ENCODE results near the gene ZNF423. TPM values are rescaled to one million over a fixed set of nuclear protein-coding genes. Genes with fewer than 3 reads are reported as not detected.
A peak's percentile ranks its signal among the peaks of the same experiment; 100 is the strongest.

Gene ZNF423
- total and polyA plus RNA-seq, 4 donors = 1.1 to 14.8 (median 3.3) TPM

DNA sequence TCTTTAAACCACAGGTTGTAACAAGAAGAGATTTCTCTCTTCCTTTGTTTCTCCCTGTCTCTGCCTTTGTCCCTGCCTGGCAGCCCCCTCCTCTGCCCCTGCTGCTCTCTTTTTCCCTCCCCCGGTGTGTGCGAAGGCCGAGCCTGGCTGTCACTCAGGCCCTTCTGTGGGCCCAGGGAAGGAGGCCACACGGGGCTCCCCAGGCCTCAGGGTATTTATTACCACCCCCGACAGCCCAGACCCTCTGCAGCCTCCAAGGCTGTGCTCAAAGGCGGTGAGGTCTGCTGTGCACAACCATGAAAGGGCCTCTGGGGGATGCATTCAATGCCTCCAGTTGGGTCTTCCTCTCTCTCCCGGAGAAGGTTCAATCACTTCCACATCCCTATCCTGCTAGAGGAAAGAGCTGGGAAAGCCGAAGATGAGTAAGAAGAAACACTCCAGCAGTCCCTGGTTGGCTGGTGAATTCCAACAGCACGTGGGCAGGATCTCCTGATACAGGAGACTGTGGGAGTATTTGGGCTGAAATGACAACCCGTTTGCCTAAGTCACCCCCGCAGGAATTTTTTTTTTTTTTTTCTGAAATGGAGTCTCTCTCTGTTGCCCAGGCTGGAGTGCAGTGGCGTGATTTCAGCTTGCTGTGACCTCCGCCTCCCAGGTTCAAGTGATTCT is 34.2 kb downstream of the ZNF423 start:
- H3K9ac ChIP-seq (ENCODE audit: insufficient read depth in 1 of 2, low read length in 2 of 2) = peak overlapping the region in 1 of 2 donors; percentile 42
- DNase-seq = no peak
- no peak for ATAC-seq (ENCODE audit: insufficient read depth, low FRiP score)
- H3K4me3 ChIP-seq = no peak overlapping the region
- H3K9me3 ChIP-seq (ENCODE audit: control insufficient read depth in 4 of 4, insufficient read depth in 3 of 4, low read length in 3 of 4) = peaks cover 0 to 3% (median 0%) of the 10 kb centered on the region in 4 donors
- WGBS, 2 donors = 90 to 93% methylated on average over 13 of the region's 13 CpGs
- TF ChIP-seq, protein P1, sequence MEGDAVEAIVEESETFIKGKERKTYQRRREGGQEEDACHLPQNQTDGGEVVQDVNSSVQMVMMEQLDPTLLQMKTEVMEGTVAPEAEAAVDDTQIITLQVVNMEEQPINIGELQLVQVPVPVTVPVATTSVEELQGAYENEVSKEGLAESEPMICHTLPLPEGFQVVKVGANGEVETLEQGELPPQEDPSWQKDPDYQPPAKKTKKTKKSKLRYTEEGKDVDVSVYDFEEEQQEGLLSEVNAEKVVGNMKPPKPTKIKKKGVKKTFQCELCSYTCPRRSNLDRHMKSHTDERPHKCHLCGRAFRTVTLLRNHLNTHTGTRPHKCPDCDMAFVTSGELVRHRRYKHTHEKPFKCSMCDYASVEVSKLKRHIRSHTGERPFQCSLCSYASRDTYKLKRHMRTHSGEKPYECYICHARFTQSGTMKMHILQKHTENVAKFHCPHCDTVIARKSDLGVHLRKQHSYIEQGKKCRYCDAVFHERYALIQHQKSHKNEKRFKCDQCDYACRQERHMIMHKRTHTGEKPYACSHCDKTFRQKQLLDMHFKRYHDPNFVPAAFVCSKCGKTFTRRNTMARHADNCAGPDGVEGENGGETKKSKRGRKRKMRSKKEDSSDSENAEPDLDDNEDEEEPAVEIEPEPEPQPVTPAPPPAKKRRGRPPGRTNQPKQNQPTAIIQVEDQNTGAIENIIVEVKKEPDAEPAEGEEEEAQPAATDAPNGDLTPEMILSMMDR (IDR thresholded peaks at IDR 0.05; ENCODE audit: control extremely low read depth, extremely low read depth) = no peak
- H3K27me3 ChIP-seq (ENCODE audit: control insufficient read depth in 3 of 3, insufficient read depth in 3 of 3, low read length in 2 of 3) = no peaks in the 10 kb centered on the region
- H3K4me1 ChIP-seq (ENCODE audit: control insufficient read depth in 5 of 5, insufficient read depth in 5 of 5, low read length in 5 of 5) = peaks cover 3 to 28% (median 15%) of the 10 kb centered on the region in 5 donors
- peaks cover 0 to 7% (median 2%) of the 10 kb centered on the region in 4 donors for H3K36me3 ChIP-seq (ENCODE audit: control insufficient read depth in 4 of 4, insufficient read depth in 4 of 4, low read length in 4 of 4)
- no peak overlapping the region for H3K27ac ChIP-seq (ENCODE audit: low read depth in 1 of 2, low read length in 1 of 2)

DNA sequence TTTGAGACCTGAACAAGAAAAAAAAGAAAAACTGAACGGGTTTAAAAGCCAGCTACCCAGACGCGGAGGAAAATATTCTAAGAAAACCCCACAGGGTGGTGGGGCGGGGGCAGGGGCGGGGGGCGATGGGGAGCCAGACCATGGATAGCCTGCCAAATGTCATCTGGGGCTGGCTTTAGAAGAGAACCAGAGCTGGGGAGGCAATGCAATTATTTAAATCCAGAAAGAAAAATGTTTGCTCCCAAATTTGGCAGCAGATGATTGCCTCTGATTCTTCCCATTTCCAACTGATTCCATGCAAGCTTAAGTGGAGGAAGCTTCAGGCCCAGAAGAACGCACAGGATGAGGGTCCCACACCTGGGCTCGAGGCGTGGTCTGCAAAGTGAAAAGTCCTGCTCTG is 34.8 kb downstream of the ZNF423 start:
- TF ChIP-seq, protein P1 (IDR thresholded peaks at IDR 0.05; ENCODE audit: control extremely low read depth, extremely low read depth) = no peak
- 93 to 95% methylated on average over 9 of the region's 9 CpGs for WGBS, 2 donors
- peaks cover 0 to 22% (median 11%) of the 10 kb centered on the region in 5 donors for H3K4me1 ChIP-seq (ENCODE audit: control insufficient read depth in 5 of 5, insufficient read depth in 5 of 5, low read length in 5 of 5)
- H3K4me3 ChIP-seq = no peak overlapping the region
- DNase-seq = no peak
- peak overlapping the region in 1 of 2 donors; percentile 42 for H3K9ac ChIP-seq (ENCODE audit: insufficient read depth in 1 of 2, low read length in 2 of 2)
- ATAC-seq (ENCODE audit: insufficient read depth, low FRiP score) = no peak
- H3K27me3 ChIP-seq (ENCODE audit: control insufficient read depth in 3 of 3, insufficient read depth in 3 of 3, low read length in 2 of 3) = no peaks in the 10 kb centered on the region
- peaks cover 0 to 7% (median 2%) of the 10 kb centered on the region in 4 donors for H3K36me3 ChIP-seq (ENCODE audit: control insufficient read depth in 4 of 4, insufficient read depth in 4 of 4, low read length in 4 of 4)
- H3K9me3 ChIP-seq (ENCODE audit: control insufficient read depth in 4 of 4, insufficient read depth in 3 of 4, low read length in 3 of 4) = peaks cover 0 to 3% (median 0%) of the 10 kb centered on the region in 4 donors
- no peak overlapping the region for H3K27ac ChIP-seq (ENCODE audit: low read depth in 1 of 2, low read length in 1 of 2)

DNA sequence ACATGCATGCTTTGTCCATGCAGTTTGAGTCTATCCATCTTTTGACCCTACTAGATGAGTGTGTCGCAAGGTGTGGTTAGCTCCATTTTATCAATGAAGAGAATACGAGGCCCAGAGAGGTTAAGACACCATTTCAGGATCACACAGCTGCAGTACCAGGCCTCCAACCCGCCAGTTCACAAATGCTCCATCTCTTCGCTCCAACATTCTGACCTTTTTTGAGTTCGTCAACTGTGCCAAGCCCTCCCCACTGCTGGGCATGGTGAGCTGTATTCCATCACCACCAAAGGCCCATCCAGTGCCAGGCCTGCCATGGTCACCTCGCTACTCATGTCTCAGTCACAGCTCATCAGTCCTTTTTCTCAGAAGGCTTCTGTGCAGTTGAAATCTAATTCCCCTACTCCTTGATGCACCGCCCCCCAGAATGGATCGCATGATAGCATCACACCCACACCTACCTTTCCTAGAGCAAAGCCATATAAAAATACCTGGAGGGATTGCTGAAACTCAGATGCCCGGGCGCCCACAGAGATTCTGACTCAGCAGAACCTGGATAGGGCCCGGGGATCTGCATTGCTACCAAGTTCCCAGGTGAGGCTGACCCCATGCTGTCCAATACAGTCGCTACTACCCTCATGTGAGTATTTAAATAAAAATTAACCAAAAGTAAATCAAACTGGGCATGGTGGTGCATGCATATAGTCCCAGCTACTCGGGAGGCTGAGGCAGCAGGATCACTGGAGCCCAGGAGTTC is 38.0 kb downstream of the ZNF423 start:
- Histone ChIP-seq H3K27me3 (ENCODE audit: control insufficient read depth in 3 of 3, insufficient read depth in 3 of 3, low read length in 2 of 3) (no peaks in the 10 kb centered on the region), H3K36me3 (ENCODE audit: control insufficient read depth in 4 of 4, insufficient read depth in 4 of 4, low read length in 4 of 4) (peaks cover 0 to 9% (median 2%) of the 10 kb centered on the region in 4 donors), H3K9me3 (ENCODE audit: control insufficient read depth in 4 of 4, insufficient read depth in 3 of 4, low read length in 3 of 4) (peaks cover 0 to 3% (median 0%) of the 10 kb centered on the region in 4 donors), H3K4me3 (no peak overlapping the region), H3K4me1 (ENCODE audit: control insufficient read depth in 5 of 5, insufficient read depth in 5 of 5, low read length in 5 of 5) (peaks cover 0 to 20% (median 7%) of the 10 kb centered on the region in 5 donors), H3K9ac (ENCODE audit: insufficient read depth in 1 of 2, low read length in 2 of 2) (no peak overlapping the region), H3K27ac (ENCODE audit: low read depth in 1 of 2, low read length in 1 of 2) (no peak overlapping the region)
- TF ChIP-seq, protein P1 (IDR thresholded peaks at IDR 0.05; ENCODE audit: control extremely low read depth, extremely low read depth) = no peak
- no peak for DNase-seq
- 95 to 97% methylated on average over 13 of the region's 13 CpGs for WGBS, 2 donors
- ATAC-seq (ENCODE audit: insufficient read depth, low FRiP score) = no peak

Measured in lung (tissue), 12 donors.